Loucy (cell line): Measurements from ENCODE around the gene ANAPC4.
A peak's percentile ranks its signal among the peaks of the same experiment; 100 is the strongest.

Source experiments
- H2AFZ ChIP-seq: fragments of 200-600 bp; sonication (generic); 2 replicates; pipeline ENCODE4 v1.6.0; 2016; ENCODE audit warnings: antibody characterized with exemption, mild to moderate bottlenecking, low read length, moderate library complexity
- H3F3A ChIP-seq: fragments of 200-600 bp; 2 replicates; pipeline ENCODE4 v1.6.0; 2016; ENCODE audit warnings: antibody characterized with exemption, low read depth, mild to moderate bottlenecking
- H3K27me3 ChIP-seq: fragments of 200-600 bp; sonication (generic); 2 replicates; pipeline ENCODE4 v1.6.1; 2014; ENCODE audit warnings: low read length, mild to moderate bottlenecking; ENCODE audit not compliant: insufficient read depth, poor library complexity, severe bottlenecking
- H3K36me3 ChIP-seq: fragments of 200-600 bp; sonication (generic); 2 replicates; pipeline ENCODE4 v1.6.1; 2016; ENCODE audit warnings: low read length; ENCODE audit not compliant: insufficient read depth
- H3K4me1 ChIP-seq: fragments of 200-600 bp; sonication (generic); 2 replicates; pipeline ENCODE4 v1.5.1; 2014; ENCODE audit warnings: low read length, mild to moderate bottlenecking; ENCODE audit not compliant: insufficient read depth, poor library complexity, severe bottlenecking
- H3K4me2 ChIP-seq: fragments of 200-600 bp; sonication (generic); 2 replicates; pipeline ENCODE4 v1.6.0; 2014; ENCODE audit warnings: antibody characterized with exemption, low read length, low read depth, mild to moderate bottlenecking; ENCODE audit not compliant: poor library complexity, severe bottlenecking
- H3K4me3 ChIP-seq: fragments of 200-600 bp; sonication (generic); 2 replicates; pipeline ENCODE4 v1.5.1; 2014; ENCODE audit warnings: low read length, mild to moderate bottlenecking, mixed read lengths; ENCODE audit not compliant: poor library complexity, severe bottlenecking
- H3K79me2 ChIP-seq: fragments of 200-600 bp; sonication (generic); 2 replicates; pipeline ENCODE4 v1.6.1; 2014; ENCODE audit warnings: low read length; ENCODE audit not compliant: insufficient read depth
- H3K9ac ChIP-seq: fragments of 200-600 bp; sonication (generic); 2 replicates; pipeline ENCODE4 v1.6.0; 2014; ENCODE audit warnings: mild to moderate bottlenecking, low read depth, low read length, moderate library complexity; ENCODE audit not compliant: poor library complexity, severe bottlenecking
- H3K9me2 ChIP-seq: fragments of 200-600 bp; sonication (generic); replicated peaks from 2 replicates; pipeline ENCODE4 v1.6.1; 2016; ENCODE audit warnings: low read depth, low read length, mixed read lengths
- H3K9me3 ChIP-seq: fragments of 200-600 bp; sonication (generic); 2 replicates; pipeline ENCODE4 v1.6.1; 2014; ENCODE audit warnings: mild to moderate bottlenecking, antibody characterized with exemption, low read length, low read depth; ENCODE audit not compliant: insufficient read depth
- H4K20me1 ChIP-seq: fragments of 200-600 bp; sonication (generic); 2 replicates; pipeline ENCODE4 v1.6.0; 2014; ENCODE audit warnings: antibody characterized with exemption, low read length, mild to moderate bottlenecking; ENCODE audit not compliant: insufficient read depth, poor library complexity, severe bottlenecking
- EZH2phosphoT487 ChIP-seq: fragments of 200-600 bp; IDR thresholded peaks from 2 replicates; pipeline ENCODE4 v1.6.1; 2018; ENCODE audit warnings: antibody characterized with exemption, mild to moderate bottlenecking, moderate library complexity, borderline replicate concordance
- TF ChIP-seq, protein P1 (sequence below): fragments of 200-600 bp; sonication (generic); conservative IDR thresholded peaks from 2 replicates; pipeline ENCODE4 v1.5.1; 2014; ENCODE audit warnings: mild to moderate bottlenecking, antibody characterized with exemption, low read length

The ANAPC4 gene

GRCh38 chr4:25433966-25434827 lies 57.1 kb downstream of the ANAPC4 start:
- H3K4me1 ChIP-seq, result no peaks in the 10 kb centered on the region
- no peaks in the 10 kb centered on the region for H3K36me3 ChIP-seq
- no peaks in the 10 kb centered on the region for H3K9me2 ChIP-seq
- no peak for TF ChIP-seq EZH2phosphoT487
- TF ChIP-seq, protein P1, sequence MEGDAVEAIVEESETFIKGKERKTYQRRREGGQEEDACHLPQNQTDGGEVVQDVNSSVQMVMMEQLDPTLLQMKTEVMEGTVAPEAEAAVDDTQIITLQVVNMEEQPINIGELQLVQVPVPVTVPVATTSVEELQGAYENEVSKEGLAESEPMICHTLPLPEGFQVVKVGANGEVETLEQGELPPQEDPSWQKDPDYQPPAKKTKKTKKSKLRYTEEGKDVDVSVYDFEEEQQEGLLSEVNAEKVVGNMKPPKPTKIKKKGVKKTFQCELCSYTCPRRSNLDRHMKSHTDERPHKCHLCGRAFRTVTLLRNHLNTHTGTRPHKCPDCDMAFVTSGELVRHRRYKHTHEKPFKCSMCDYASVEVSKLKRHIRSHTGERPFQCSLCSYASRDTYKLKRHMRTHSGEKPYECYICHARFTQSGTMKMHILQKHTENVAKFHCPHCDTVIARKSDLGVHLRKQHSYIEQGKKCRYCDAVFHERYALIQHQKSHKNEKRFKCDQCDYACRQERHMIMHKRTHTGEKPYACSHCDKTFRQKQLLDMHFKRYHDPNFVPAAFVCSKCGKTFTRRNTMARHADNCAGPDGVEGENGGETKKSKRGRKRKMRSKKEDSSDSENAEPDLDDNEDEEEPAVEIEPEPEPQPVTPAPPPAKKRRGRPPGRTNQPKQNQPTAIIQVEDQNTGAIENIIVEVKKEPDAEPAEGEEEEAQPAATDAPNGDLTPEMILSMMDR, result no peak
- H4K20me1 ChIP-seq, result no peaks in the 10 kb centered on the region
- H3K9me3 ChIP-seq, result no peaks in the 10 kb centered on the region
- H2AFZ ChIP-seq, result no peak overlapping the region
- H3K4me3 ChIP-seq, result no peak overlapping the region
- H3K4me2 ChIP-seq, result no peak overlapping the region
- H3K79me2 ChIP-seq, result no peaks in the 10 kb centered on the region
- no peak overlapping the region for H3K9ac ChIP-seq
- H3F3A ChIP-seq, result no peaks in the 10 kb centered on the region
- no peaks in the 10 kb centered on the region for H3K27me3 ChIP-seq

- no peaks in the 10 kb centered on the region for H3K9me2 ChIP-seq
- H3K4me3 ChIP-seq, result no peak overlapping the region
- H2AFZ ChIP-seq, result no peak overlapping the region
- H3K27me3 ChIP-seq, result no peaks in the 10 kb centered on the region
- H3K9ac ChIP-seq, result no peak overlapping the region
- H4K20me1 ChIP-seq, result no peaks in the 10 kb centered on the region
- H3K4me1 ChIP-seq, result no peaks in the 10 kb centered on the region
- H3K9me3 ChIP-seq, result no peaks in the 10 kb centered on the region
- TF ChIP-seq EZH2phosphoT487, result no peak
- TF ChIP-seq, protein P1, result no peak
- H3K79me2 ChIP-seq, result no peaks in the 10 kb centered on the region
- no peaks in the 10 kb centered on the region for H3F3A ChIP-seq
- H3K36me3 ChIP-seq, result no peaks in the 10 kb centered on the region
- H3K4me2 ChIP-seq, result no peak overlapping the region
These were observed 60.9 kb downstream of the ANAPC4 start for GRCh38 chr4:25437926-25438325.

- Histone ChIP-seq H3K4me1 (no peaks in the 10 kb centered on the region), H3K9me3 (no peaks in the 10 kb centered on the region), H3F3A (no peaks in the 10 kb centered on the region), H4K20me1 (no peaks in the 10 kb centered on the region), H3K27me3 (no peaks in the 10 kb centered on the region), H3K9ac (no peak overlapping the region), H3K4me2 (no peak overlapping the region), H3K9me2 (no peaks in the 10 kb centered on the region), H3K4me3 (no peak overlapping the region), H3K79me2 (no peaks in the 10 kb centered on the region), H3K36me3 (no peaks in the 10 kb centered on the region), H2AFZ (peak overlapping the region; percentile 55; the same call in 1 of the 2 replicates)
- TF ChIP-seq EZH2phosphoT487, result no peak
- TF ChIP-seq, protein P1, result peak; percentile 90
These were observed 62.9 kb downstream of the ANAPC4 start for GRCh38 chr4:25439918-25440477.
